Measurements from ENCODE around the gene VPS45.

- TF ChIP-seq MAX (IDR thresholded peaks at IDR 0.05; ENCODE audit: low read depth) = no peak
- TF ChIP-seq CTCF (IDR thresholded peaks at IDR 0.05) = no peak
- TF ChIP-seq REST (IDR thresholded peaks at IDR 0.05; ENCODE audit: low read depth, low read length) = no peak
Observed at GRCh38 chr1:150148837-150149270, 81.3 kb downstream of the VPS45 start.
